H9 (cell line): ENCODE data around the gene CDH5. TPM values are rescaled to one million over a fixed set of nuclear protein-coding genes. Genes with fewer than 3 reads are reported as not detected.

Source experiments
- DNase-seq: peaks from one replicate; pipeline ENCODE4 v3.0.0-alpha.2; 2017
- H2AFZ ChIP-seq: one replicate; pipeline ENCODE4 v1.6.1; 2013; ENCODE audit warnings: mild to moderate bottlenecking, low read length, control low read depth, moderate library complexity
- H2AK5ac ChIP-seq: 2 replicates; pipeline ENCODE4 v1.6.1; 2013; ENCODE audit warnings: low read length, control low read depth, mixed read lengths; ENCODE audit not compliant: insufficient read length
- H2BK120ac ChIP-seq: one replicate; pipeline ENCODE4 v1.6.1; 2013; ENCODE audit warnings: low read depth, mild to moderate bottlenecking, low read length, control low read depth, inconsistent platforms; ENCODE audit not compliant: poor library complexity, severe bottlenecking
- H2BK12ac ChIP-seq: 2 replicates; pipeline ENCODE4 v1.6.1; 2013; ENCODE audit warnings: low read length, control low read depth, mixed read lengths, low read depth; ENCODE audit not compliant: insufficient read length
- H2BK15ac ChIP-seq: 2 replicates; pipeline ENCODE4 v1.6.1; 2013; ENCODE audit warnings: low read depth, low read length, control low read depth
- H2BK20ac ChIP-seq: one replicate; pipeline ENCODE4 v1.6.1; 2013; ENCODE audit warnings: low read depth, mild to moderate bottlenecking, low read length, control low read depth, inconsistent platforms; ENCODE audit not compliant: poor library complexity, severe bottlenecking
- H2BK5ac ChIP-seq: 2 replicates; pipeline ENCODE4 v1.6.1; 2013; ENCODE audit warnings: low read length, control low read depth, mixed read lengths; ENCODE audit not compliant: insufficient read length
- H3K14ac ChIP-seq: 2 replicates; pipeline ENCODE4 v1.6.1; 2013; ENCODE audit warnings: low read length, control low read depth; ENCODE audit not compliant: insufficient read depth
- H3K18ac ChIP-seq: 2 replicates; pipeline ENCODE4 v1.6.1; 2013; ENCODE audit warnings: low read depth, mild to moderate bottlenecking, mixed read lengths, low read length, control low read depth; ENCODE audit not compliant: insufficient read length
- H3K23ac ChIP-seq: 2 replicates; pipeline ENCODE4 v1.6.1; 2013; ENCODE audit warnings: low read length, control low read depth, mixed read lengths, low read depth; ENCODE audit not compliant: insufficient read length
- H3K23me2 ChIP-seq: 2 replicates; pipeline ENCODE4 v1.6.1; 2013; ENCODE audit warnings: low read depth, mild to moderate bottlenecking, mixed read lengths, low read length, control low read depth; ENCODE audit not compliant: insufficient read length, poor library complexity, severe bottlenecking
- H3K27ac ChIP-seq: 2 replicates; pipeline ENCODE4 v1.5.1; 2013; ENCODE audit warnings: low read length, control low read depth, mixed read lengths, low read depth; ENCODE audit not compliant: insufficient read length
- H3K27me3 ChIP-seq: 2 replicates; pipeline ENCODE4 v1.6.1; 2013; ENCODE audit warnings: low read length, control low read depth, inconsistent platforms; ENCODE audit not compliant: insufficient read depth
- H3K4ac ChIP-seq: 2 replicates; pipeline ENCODE4 v1.6.1; 2013; ENCODE audit warnings: low read depth, mild to moderate bottlenecking, control low read depth, inconsistent platforms, low read length, moderate library complexity
- H3K4me1 ChIP-seq: 2 replicates; pipeline ENCODE4 v1.6.1; 2013; ENCODE audit warnings: low read length, control low read depth, inconsistent platforms; ENCODE audit not compliant: insufficient read depth
- H3K4me2 ChIP-seq: 2 replicates; pipeline ENCODE4 v1.6.1; 2013; ENCODE audit warnings: low read length, control low read depth, mixed read lengths; ENCODE audit not compliant: insufficient read length, insufficient read depth
- H3K56ac ChIP-seq: 2 replicates; pipeline ENCODE4 v1.6.1; 2013; ENCODE audit warnings: low read depth, mild to moderate bottlenecking, mixed read lengths, low read length, control low read depth; ENCODE audit not compliant: insufficient read length
- H3K79me1 ChIP-seq: 2 replicates; pipeline ENCODE4 v1.6.1; 2013; ENCODE audit warnings: low read depth, mild to moderate bottlenecking, moderate library complexity, low read length, control low read depth, inconsistent platforms; ENCODE audit not compliant: insufficient read depth, poor library complexity, severe bottlenecking
- H3K79me2 ChIP-seq: 2 replicates; pipeline ENCODE4 v1.6.1; 2013; ENCODE audit warnings: low read length, control low read depth, inconsistent platforms; ENCODE audit not compliant: insufficient read depth
- H3K9ac ChIP-seq: 2 replicates; pipeline ENCODE4 v1.6.1; 2013; ENCODE audit warnings: low read length, control low read depth, mixed read lengths; ENCODE audit not compliant: insufficient read length; ENCODE audit errors: extremely low read depth
- H3K9me3 ChIP-seq: one replicate; pipeline ENCODE4 v1.6.1; 2013; ENCODE audit warnings: low read depth, low read length, inconsistent platforms; ENCODE audit not compliant: control insufficient read depth
- H3T11ph ChIP-seq: one replicate; pipeline ENCODE4 v1.6.1; 2013; ENCODE audit warnings: mild to moderate bottlenecking, low read length, control low read depth, inconsistent platforms
- H4K20me1 ChIP-seq: one replicate; pipeline ENCODE4 v1.6.1; 2013; ENCODE audit not compliant: control insufficient read depth, insufficient read length, insufficient read depth
- H4K5ac ChIP-seq: 2 replicates; pipeline ENCODE4 v1.6.1; 2013; ENCODE audit warnings: low read depth, mild to moderate bottlenecking, mixed read lengths, low read length, control low read depth; ENCODE audit not compliant: insufficient read length
- H4K8ac ChIP-seq: replicated peaks from 2 replicates; pipeline ENCODE4 v1.6.1; 2013; ENCODE audit warnings: low read length, control low read depth, mixed read lengths, low read depth; ENCODE audit not compliant: insufficient read length
- H4K91ac ChIP-seq: 2 replicates; pipeline ENCODE4 v1.6.1; 2013; ENCODE audit warnings: low read depth, mild to moderate bottlenecking, moderate library complexity, mixed read lengths, low read length, control low read depth; ENCODE audit not compliant: insufficient read length
- H3K27ac Mint-ChIP-seq, 3 experiments: 2 replicates in 2 of 3; 3 replicates in 1 of 3; pipeline ENCODE4 v1.8.0; 2020 to 2021; ENCODE audit warnings: mixed read lengths in 3 of 3, mild to moderate bottlenecking in 1 of 3, moderate library complexity in 1 of 3
- H3K27me3 Mint-ChIP-seq: 2 replicates; pipeline ENCODE4 v1.8.0; 2021; ENCODE audit warnings: low read depth, mild to moderate bottlenecking, moderate library complexity, mixed read lengths
- H3K36me3 Mint-ChIP-seq, 3 experiments: 2 replicates in 2 of 3; 3 replicates in 1 of 3; pipeline ENCODE4 v1.8.0; 2020 to 2021; ENCODE audit warnings: low read depth in 3 of 3, mixed read lengths in 3 of 3; ENCODE audit not compliant: insufficient read depth in 1 of 3
- H3K4me1 Mint-ChIP-seq, 2 experiments: 2 replicates each; pipeline ENCODE4 v1.8.0; 2020; ENCODE audit warnings: mixed read lengths in 2 of 2
- H3K4me3 Mint-ChIP-seq, 2 experiments: 2 replicates in 1 of 2; 3 replicates in 1 of 2; pipeline ENCODE4 v1.8.0; 2020 to 2021; ENCODE audit warnings: mild to moderate bottlenecking in 2 of 2, mixed read lengths in 2 of 2, moderate library complexity in 1 of 2
- H3K9me3 Mint-ChIP-seq, 2 experiments: 2 replicates in 1 of 2; 3 replicates in 1 of 2; pipeline ENCODE4 v1.8.0; 2020; ENCODE audit warnings: mild to moderate bottlenecking in 2 of 2, mixed read lengths in 2 of 2, moderate library complexity in 1 of 2
- CTCF ChIP-seq: fragments of 200-600 bp; sonication (generic); conservative IDR thresholded peaks from 3 replicates; pipeline ENCODE4 v1.8.0; 2021; ENCODE audit warnings: antibody characterized with exemption, mild to moderate bottlenecking
- WGBS: extraction: QIAGEN DNeasy Blood & Tissue Kit; methylation state at CpG from one replicate; pipeline ENCODE4 v1.1.7; 2013; ENCODE audit warnings: missing lambda C conversion rate, low lambda C conversion rate, mixed read lengths; ENCODE audit not compliant: insufficient read length; ENCODE audit errors: extremely low coverage; 5-methylcytosine and 5-hydroxymethylcytosine counted together
- total RNA-seq: library from RNA; stranded (reverse); gene quantifications from 2 replicates; pipeline ENCODE4 v1.2.1, GENCODE V29; 2021

The CDH5 gene
- total RNA-seq, 1 experiment from 2014 or later: 0.20 TPM

- Histone ChIP-seq H2BK20ac (no peak overlapping the region), H3K4me1 (peaks cover 2% of the 10 kb centered on the region; the same call in 1 of the 2 replicates), H3K27ac (no peak overlapping the region), H4K20me1 (peaks cover 2% of the 10 kb centered on the region), H2BK12ac (no peak overlapping the region), H3K14ac (no peak overlapping the region), H3K9ac (no peak overlapping the region), H4K91ac (no peak overlapping the region), H2AK5ac (no peak overlapping the region), H3K23me2 (peaks cover 13% of the 10 kb centered on the region), H3K79me1 (no peaks in the 10 kb centered on the region), H4K5ac (no peak overlapping the region), H3K79me2 (no peaks in the 10 kb centered on the region), H2BK15ac (no peak overlapping the region), H3K56ac (no peak overlapping the region), H3T11ph (no peak overlapping the region), H3K27me3 (peaks cover 48% of the 10 kb centered on the region), H3K9me3 (no peaks in the 10 kb centered on the region), H2BK120ac (no peak overlapping the region), H4K8ac (no peak overlapping the region), H3K18ac (no peak overlapping the region), H2AFZ (no peak overlapping the region), H3K4me2 (peak overlapping the region; percentile 54), H3K4ac (no peak overlapping the region), H3K23ac (no peak overlapping the region), H2BK5ac (no peak overlapping the region)
- H3K27ac Mint-ChIP-seq: no peak overlapping the region
- H3K9me3 Mint-ChIP-seq: no peaks in the 10 kb centered on the region; a peak in 1 of 5 replicates
- H3K36me3 Mint-ChIP-seq: no peaks in the 10 kb centered on the region; a peak in 1 of 7 replicates
- no peak for TF ChIP-seq CTCF
- no CpG with 5 or more reads among the region's 56 CpGs for WGBS
- peaks cover 90% of the 10 kb centered on the region for H3K27me3 Mint-ChIP-seq
- H3K4me1 Mint-ChIP-seq: peaks cover 7 to 28% of the 10 kb centered on the region in 2 experiments
- H3K4me3 Mint-ChIP-seq: peak overlapping the region; percentile 52 to 73
- DNase-seq: no peak
Observed at GRCh38 chr16:66426112-66427035, 59.9 kb downstream of the CDH5 start.
